NB4 (cell line): Measurements from ENCODE around the gene PRC1.
A peak's percentile ranks its signal among the peaks of the same experiment; 100 is the strongest.
"Not testable (repeated sequence)": the region's sequence is repeated elsewhere in the genome, so short reads cannot be mapped to it uniquely, and the experiment has no call there.

Source experiments
- DNase-seq: peaks from one replicate; pipeline ENCODE4 v3.0.0; 2010; ENCODE audit warnings: low read depth
- H3K4me3 ChIP-seq: one replicate; pipeline ENCODE4 v1.5.1; 2011; ENCODE audit warnings: mild to moderate bottlenecking, low read depth, low read length, moderate library complexity
- MAX ChIP-seq: IDR thresholded peaks from 2 replicates; pipeline ENCODE4 v1.6.1; 2011; ENCODE audit warnings: low read depth, low read length
- MYC ChIP-seq: IDR thresholded peaks from 2 replicates; pipeline ENCODE4 v1.6.1; 2011; ENCODE audit warnings: low read depth, low read length
- POLR2A ChIP-seq: IDR thresholded peaks from 2 replicates; pipeline ENCODE4 v1.6.1; 2011; ENCODE audit warnings: mild to moderate bottlenecking; ENCODE audit not compliant: insufficient read length; ENCODE audit errors: extremely low read depth
- TF ChIP-seq, protein P1 (sequence below): IDR thresholded peaks from one replicate; pipeline ENCODE4 v1.5.1; 2012; ENCODE audit warnings: low read depth, low read length

Gene PRC1

DNA sequence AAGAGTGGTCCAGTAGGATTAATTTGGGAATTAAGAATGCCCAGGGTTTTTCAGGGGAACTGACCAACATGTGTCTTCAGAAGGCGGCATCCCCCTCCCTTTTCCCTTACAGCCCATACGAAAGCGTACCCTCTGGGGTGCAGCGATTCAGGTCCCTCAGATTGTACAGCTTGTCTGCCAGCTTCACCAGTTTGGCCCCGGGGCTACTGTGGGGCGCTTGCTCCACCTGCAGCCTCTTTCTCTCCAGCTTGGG, 62.8 kb downstream of the PRC1 start:
- peak overlapping the region; percentile 98 for H3K4me3 ChIP-seq
- no peak for DNase-seq
- TF ChIP-seq MYC (no peak), MAX (no peak), POLR2A (no peak)
- TF ChIP-seq, protein P1, sequence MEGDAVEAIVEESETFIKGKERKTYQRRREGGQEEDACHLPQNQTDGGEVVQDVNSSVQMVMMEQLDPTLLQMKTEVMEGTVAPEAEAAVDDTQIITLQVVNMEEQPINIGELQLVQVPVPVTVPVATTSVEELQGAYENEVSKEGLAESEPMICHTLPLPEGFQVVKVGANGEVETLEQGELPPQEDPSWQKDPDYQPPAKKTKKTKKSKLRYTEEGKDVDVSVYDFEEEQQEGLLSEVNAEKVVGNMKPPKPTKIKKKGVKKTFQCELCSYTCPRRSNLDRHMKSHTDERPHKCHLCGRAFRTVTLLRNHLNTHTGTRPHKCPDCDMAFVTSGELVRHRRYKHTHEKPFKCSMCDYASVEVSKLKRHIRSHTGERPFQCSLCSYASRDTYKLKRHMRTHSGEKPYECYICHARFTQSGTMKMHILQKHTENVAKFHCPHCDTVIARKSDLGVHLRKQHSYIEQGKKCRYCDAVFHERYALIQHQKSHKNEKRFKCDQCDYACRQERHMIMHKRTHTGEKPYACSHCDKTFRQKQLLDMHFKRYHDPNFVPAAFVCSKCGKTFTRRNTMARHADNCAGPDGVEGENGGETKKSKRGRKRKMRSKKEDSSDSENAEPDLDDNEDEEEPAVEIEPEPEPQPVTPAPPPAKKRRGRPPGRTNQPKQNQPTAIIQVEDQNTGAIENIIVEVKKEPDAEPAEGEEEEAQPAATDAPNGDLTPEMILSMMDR: no peak

- DNase-seq: no peak
- TF ChIP-seq POLR2A: no peak
- TF ChIP-seq MAX: no peak
- TF ChIP-seq MYC: no peak
- H3K4me3 ChIP-seq: peak overlapping the region; percentile 98
Measured at GRCh38 chr15:90930861-90931574, 63.3 kb downstream of the PRC1 start.

GRCh38 chr15:90929246-90930019, 64.9 kb downstream of the PRC1 start:
- TF ChIP-seq, protein P1: no peak
- peak overlapping the region; percentile 69 for H3K4me3 ChIP-seq
- no peak for DNase-seq

DNA sequence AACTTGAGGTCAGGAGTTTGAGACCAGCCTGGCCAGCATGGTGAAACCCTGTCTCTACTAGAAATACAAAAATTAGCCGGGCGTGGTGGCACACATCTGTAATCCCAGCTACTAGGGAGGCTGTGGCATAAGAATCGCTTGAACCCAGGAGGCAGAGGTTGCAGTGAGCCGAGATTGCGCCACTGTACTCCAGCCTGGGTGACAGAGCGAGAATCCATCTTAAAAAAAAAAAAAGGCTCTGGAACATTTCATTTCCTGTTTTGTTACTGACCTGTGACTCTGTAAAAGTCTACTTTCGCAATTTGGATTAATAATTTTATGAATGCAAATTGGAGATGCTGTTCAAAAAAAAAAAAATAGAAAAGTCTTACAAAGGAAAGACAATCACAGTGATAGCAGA, 66.2 kb downstream of the PRC1 start:
- not testable (repeated sequence) for H3K4me3 ChIP-seq

GRCh38 chr15:90926766-90927165, 67.6 kb downstream of the PRC1 start:
- DNase-seq, H3K4me3 ChIP-seq: not testable (repeated sequence)

More for the DNA sequence above, 66.2 kb downstream of the PRC1 start:
- DNase-seq: not testable (repeated sequence)

DNA sequence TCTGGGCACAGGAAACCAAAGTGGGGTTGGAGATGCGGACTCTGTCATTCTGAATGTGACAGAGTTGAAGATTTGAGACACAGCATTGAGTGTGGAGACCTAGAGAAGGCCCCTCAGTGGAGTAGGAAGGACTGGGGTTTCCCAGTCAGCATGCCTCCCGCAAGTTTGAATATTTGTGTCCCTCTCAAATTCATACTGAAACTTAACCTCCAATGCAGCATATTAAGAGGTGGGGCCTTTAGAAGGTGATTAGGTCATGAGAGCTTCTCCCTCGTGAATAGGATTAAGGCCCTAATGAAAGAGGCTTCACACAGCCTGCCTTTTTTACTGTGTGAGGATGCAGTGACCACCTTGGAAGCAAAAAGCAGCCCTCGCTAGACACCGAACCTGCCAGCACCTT, 70.0 kb downstream of the PRC1 start:
- DNase-seq: no peak
- TF ChIP-seq MAX (no peak), MYC (no peak), POLR2A (no peak)
- TF ChIP-seq, protein P1: no peak
- no peak overlapping the region for H3K4me3 ChIP-seq

- not testable (repeated sequence) for H3K4me3 ChIP-seq
Measured at GRCh38 chr15:90922712-90923322, 71.5 kb downstream of the PRC1 start.

DNA sequence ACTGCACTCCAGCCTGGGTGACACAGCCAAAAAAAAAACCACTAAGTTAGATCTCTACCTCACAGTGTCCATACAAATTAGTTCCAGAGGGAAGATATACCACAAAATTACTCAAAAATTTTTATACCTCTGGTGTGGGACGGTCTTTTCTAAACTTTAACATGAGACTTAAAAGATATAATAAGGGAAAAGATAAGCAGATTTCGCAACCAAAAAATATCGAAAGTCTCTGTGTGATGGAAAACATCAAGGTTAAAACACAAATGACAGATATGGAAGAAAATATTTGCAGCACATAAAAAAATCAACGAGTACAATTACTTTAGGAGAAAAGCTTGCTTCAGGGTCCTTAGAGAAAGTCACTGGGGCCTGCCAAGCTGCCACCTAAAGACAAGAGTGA, 72.4 kb downstream of the PRC1 start:
- no peak for DNase-seq
- TF ChIP-seq, protein P1: no peak
- TF ChIP-seq POLR2A (no peak), MYC (no peak), MAX (no peak)

More at GRCh38 chr15:90922712-90923322, 71.5 kb downstream of the PRC1 start:
- DNase-seq: not testable (repeated sequence)

More for the DNA sequence above, 72.4 kb downstream of the PRC1 start:
- H3K4me3 ChIP-seq: no peak overlapping the region
